Stimulated activated CD8-positive, alpha-beta memory T cell treated with anti-CD3 and anti-CD28 coated beads, Interleukin-12 subunit alpha, Interleukin-12 subunit beta, amount 100 ng/mL, for 24 hours (primary cell): ENCODE data around the gene OSBPL5.

Source experiments
- DNase-seq: peaks from one replicate; pipeline ENCODE4 v3.0.0-alpha.2; 2020; ENCODE audit errors: extremely low read depth

Gene OSBPL5

DNA sequence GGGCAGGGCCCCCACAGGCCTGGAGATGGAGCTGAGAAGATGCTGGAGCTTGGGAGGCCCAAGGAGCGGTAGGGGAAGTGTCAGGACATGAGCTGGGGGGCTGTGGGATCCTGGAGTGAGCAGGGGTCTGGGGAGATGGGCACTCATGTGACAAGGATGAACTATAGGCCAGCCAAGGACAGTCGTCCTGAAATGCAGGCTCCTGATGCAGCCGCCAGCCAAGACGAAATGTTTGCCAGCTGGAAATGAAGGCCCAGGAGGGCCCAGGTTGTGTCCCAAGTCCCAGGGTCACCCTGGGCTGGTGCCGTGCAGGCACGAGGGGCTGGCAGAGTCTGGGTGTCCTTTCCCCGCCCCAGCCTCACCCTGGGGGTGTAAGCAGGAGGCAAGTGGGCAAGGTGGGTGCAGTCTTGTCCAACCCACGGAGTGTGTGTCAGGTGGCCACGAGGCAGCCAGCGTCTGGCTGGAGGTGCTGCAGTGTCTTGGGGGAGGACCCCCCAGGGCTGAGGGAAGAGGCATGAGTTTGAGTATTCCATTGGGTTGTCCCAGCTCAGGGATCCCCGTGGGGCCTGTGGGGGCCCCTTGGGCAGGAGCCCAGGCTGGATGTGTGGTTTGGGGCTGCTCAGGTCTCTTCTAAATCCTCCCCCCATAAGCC lies 32.1 kb upstream of the OSBPL5 start:
- DNase-seq: no peak

DNA sequence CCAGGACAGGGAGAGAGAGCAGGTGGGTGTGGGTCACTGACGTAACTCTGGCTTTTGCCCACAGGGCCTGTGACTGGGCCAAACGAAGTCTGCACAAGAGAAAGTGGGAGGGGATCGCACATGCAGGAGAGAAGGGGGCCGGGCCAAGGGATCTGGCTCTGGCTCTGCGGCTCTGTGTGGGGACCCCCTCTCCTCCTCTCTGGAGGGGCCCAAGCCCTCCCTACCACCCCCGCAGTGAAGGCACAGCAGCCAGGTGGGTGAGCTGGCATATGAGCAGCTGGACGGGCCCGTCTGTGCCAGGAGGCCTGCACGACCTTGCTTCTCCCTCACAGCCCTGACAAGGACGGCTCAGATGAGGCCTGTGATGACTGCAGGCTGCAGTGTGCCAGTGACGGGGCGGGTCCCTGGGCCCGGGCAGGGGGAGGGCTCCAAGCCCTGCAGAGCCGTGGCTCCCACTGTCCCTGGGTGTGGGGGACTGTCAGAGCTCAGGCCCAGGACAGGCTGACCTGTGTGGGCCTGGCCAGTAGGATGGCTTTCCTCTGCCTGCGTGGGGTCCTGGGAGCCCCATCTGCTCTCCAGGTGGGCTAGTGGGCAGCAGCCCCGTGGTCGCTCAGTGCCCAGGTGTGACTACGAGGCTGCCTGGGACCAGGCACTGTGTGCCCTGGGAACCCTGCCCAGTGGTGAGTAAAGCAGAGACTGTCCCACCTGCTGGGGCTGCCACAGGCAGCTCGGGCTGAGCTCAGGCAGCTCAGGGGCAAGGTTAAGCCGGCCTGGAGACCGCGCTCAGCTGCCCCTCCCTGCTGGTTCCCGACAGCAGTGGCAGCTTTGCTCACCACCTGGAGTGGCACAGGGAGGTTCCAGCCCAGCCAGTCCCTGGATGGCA lies 31.3 kb upstream of the OSBPL5 start:
- no peak for DNase-seq

DNA sequence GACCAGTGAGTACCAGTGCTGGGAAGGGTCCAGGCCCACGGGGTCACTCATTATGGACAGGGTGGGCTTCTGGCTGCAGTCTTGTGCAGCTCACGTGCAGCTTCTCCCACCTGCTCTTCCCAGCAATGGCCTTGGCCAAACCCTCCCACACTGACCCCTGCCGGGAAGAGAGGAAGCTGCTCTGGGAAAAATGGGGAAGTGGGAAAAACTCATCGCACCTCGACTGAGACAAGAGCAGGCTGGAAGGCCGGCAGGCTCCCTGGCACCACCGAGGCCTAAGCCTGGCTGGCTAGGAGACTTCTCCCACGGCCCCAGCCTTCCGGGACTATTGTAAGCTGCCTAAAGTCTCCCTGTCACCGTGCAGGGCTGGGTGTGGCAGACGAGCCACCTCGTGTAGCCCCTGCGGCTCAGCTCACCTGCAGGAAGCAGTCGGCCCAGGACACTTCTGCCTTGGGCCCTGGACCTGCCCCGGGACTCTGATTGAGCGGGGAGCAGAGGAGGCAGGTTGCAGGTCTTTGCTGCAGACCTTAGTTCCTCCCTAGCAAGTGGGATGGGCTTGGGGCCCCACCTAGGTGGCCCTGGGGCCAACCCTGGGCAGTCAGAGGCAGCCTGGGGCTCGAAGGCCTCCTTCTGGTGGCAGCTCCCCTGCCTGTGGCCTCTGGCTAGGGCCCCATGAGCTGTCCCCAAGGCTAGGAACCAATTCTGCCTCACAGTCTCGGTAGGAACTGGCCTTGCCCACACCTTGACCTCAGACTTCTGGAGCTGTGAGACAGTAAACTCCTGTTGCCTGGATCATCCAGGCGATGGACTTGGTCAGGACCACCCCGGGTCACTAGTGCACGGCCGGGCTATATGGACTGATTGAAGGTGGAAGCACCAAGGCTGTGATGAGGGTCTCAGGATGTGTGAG lies 30.4 kb upstream of the OSBPL5 start:
- DNase-seq: no peak

DNA sequence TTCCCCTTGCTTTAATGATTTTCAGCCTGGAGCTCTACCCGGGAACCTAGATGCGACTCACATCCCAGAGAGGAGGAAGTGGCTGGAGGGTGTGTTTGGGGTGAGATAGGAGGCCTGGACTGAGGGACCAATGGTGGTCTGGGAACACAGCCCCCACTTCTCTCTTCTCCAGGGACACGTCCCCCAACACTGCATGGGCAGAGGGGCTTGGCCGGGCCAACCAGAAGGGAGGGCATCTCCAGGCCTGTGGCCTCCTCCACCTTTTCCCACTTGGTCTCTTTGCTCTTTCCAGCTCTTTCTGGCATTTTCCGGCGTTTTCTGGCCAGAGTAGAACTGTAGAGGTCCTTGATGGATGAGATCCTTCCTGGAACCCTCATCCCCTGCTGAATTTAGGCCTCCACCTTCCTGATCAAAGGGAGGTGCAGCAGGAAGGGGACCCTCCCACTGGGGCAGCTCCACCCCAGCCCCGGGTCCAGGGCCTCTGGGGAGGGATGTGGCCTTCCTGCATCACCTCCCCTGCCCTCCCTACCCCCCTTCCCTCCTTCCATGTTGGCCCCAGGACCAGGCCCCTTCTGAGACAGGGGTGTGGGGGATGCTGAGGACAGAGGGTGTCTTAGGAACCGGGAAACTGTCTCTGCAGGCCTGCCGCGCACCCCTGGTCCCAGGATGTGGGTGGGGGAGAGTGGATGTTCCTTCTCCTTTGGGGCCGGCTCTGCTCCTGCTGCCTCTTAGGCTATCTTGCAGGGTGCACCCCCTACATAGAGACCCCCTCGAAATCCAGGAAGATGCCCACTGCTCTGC lies 29.1 kb upstream of the OSBPL5 start:
- no peak for DNase-seq

DNA sequence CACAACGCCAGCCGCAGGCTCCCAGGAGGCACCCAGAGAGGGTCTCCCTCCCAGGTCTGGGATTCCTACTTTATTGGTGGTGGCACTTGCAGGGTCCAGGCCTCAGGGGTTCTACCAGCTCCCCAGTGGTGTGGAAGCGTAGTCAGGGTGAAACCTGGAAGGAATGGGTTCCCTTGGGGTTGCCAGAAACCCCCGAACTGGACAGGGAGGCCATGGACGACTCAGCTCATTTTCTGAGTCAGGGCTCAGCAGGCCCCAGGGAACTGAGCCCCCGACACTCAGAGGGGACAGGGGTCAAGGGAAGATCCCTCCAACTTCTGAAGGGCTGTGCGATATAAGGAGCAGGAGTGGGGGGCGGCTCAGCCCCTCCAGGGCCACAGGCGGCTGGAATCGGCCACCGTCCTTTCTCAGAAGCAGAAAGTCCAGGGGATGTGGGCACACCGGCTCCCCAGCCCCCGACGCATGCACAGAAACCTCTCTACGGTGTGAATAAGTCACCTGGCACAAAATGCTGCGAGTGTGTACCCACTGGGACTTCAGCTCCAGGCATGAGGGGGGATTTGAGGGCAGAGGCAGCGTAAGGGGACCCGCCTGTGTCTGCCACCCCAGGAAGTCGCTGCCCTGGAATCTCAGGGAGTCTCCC lies 28.4 kb upstream of the OSBPL5 start:
- no peak for DNase-seq

DNA sequence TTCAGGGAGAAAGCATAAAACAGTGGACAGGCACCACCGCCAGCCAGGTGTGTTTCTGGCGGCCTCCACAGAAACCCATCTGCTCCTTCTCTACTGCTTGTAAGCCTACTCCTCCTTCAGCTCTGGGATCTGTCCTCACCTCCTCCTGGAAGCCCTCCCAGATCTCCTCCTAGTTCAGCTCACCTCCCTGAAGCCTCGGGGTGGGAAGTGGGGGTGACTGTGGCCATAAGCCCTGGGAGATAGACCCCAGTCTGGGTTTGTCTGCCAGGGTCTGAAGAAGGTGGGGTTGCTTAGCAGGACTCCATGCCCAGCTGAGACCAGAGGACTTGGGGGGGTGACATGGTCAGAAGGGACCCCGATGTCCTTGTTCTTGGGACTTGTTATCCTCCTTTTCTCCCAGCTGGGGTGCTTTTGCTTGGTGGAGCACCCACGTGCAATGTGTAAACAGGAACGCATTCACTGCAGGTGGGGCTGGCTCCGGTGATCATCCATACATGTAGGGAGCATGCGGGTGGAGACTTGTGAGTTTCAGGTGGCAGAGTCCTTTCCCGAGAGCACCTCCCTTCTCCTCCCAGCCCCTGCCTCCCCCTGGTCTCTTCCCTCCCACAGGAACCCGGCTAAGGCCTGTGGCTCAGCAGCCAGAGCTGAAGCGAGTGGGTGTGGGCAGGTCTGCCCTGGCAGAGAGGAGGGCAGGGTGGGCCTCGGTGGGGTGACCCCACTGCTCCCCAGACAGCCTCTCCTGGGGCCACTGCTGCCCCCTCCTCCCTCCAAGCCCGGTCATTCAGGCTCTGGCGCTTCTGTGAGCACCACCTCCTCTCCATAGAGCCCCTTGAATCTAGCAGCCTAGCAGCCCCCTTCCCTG lies 27.6 kb upstream of the OSBPL5 start:
- no peak for DNase-seq

DNA sequence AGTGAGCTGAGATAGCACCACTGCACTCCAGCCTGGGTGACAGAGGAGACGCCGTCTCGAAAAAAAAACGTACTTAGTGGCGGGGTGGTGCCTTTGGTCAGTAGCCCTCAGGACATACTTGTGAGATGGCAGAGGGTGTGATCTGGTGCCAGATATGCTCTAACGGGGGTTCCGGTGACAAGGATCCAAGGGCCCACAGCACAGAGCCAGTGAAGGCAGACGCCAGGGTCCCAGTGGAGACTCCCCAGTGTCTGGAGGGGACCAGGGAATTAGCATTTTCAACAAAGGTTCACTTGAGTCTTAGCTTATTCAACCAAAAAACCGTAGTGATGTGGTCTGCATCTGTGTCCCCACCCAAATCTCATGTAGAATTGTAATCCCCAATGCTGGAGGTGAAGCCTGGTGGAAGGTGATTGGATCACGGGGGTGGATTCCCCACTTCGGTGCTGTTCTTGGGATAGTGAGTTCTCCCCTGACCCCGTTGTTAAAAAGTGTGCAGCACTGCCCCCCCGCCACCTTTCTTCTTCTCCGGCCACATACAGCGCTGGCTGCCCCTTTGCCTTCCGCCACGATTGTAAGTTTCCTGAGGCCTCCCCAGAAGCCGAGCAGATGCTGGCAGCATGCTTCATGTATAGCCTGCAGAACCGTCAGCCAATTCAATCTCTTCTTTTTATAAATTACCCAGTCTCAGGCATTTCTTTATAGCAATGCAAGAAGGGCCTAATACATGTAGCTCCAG lies 26.6 kb upstream of the OSBPL5 start:
- no peak for DNase-seq

DNA sequence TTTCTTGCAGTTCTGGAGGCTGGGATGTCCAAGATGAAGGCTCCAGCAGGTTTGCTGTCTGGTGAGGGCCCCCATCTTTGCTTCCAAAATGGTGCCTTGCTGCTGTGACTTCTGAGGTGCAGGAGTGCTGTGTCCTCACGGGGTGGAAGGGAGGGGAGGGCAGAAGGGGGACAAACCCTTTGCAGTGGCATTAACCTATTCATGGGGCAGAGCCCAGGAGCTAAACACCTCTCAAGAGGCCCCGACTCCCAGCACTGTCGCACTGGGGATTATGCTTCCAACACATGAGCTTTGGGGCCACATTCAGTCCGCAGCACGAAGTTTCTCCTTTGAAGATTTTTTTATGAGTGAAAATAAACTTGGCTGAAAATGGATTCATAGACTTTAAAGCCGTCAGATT lies 25.5 kb upstream of the OSBPL5 start:
- DNase-seq: no peak

DNA sequence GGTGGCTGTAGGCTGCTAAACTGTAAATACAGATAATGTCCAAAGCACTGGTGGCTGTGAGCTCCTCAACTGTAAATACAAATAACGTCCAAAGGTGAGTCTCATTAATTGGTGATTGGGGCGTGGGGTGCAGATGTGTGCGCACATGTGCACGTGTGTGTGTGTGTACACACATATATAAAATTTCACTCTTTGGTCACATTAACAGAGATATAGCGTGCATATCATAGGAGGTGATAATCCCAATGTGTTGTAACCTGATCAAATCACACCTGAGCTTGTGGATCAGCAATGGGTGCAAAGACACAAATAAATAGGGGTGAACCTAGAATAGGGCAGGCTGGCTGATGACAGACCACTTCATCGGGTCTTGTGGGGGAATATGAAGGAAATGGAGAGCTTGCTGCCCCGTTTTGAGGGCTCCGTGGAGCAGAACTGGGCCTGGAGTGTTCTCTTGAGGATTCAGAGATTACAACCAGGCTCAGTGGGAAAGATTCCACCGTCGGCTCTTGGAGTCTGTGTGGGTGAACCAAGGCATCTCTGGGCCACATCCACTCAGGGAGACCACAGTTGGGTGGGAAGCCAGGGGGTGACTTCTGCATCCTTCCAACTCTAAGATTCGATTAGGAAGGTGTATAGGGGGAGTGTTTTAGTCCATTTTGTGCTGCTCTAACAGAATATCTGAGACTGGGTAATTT lies 24.9 kb upstream of the OSBPL5 start:
- no peak for DNase-seq

DNA sequence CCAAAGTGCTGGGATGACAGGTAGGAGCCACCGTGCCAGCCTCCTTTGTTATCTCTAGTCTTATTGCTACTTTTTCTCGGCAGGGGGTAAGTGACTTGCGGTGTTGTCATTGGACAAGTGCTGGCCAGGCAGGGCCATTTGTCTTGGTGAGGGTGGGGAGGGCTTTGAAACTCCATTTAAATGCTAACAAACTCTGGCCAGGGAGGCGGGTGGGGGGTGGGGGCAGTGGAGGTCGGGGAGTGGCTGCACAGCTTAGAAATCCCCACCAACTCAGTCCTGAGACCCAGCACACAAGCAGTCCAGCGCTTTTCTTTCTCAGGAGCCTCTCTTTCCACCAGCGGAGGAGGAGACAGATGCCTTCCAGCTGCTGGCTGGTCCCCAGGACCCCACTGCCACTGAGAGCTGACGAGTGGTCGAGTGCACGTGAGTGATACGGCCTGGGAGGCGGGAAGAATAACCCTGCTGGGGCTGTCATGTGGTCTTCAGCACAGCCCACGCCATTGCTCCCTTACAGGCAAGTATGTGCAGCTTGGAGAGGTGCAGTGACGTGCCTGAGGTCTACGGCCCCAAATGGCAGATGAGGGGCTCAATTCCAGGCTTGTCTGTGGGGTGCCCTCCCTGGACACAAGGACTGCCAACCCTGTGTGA lies 24.2 kb upstream of the OSBPL5 start:
- DNase-seq: no peak

DNA sequence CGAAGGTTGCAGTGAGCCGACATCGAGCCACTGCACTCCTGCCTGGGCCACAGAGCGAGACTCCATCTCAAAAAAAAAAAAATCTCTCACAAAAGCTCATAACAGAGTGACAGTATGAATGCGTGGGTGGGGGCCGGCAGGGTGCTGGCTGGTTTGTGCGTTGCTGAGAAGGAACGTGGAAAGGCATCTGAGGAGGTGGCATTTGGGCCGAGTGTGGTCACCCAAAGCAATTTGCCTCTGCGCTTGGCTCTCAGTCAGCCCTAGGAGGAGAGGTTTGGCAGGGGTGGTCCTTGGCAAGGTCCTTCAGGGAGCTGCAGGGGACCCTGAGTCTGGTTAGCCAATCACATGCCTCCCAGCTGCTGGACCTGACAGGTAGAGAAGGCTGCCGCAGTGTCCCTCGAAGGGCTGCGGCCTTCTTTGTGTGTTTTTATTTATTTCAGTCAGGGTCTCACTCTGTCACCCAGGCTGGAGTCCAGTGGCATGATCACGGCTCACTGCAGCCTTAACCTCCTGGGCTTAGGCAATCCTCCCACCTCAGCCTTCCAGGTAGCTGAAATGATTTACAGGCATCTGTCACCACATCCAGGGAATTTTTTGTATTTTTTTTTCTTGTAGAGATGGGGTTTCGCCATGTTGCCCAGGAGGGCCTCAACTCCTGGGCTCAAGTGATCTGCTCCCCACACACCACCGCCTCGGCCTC lies 23.5 kb upstream of the OSBPL5 start:
- no peak for DNase-seq

DNA sequence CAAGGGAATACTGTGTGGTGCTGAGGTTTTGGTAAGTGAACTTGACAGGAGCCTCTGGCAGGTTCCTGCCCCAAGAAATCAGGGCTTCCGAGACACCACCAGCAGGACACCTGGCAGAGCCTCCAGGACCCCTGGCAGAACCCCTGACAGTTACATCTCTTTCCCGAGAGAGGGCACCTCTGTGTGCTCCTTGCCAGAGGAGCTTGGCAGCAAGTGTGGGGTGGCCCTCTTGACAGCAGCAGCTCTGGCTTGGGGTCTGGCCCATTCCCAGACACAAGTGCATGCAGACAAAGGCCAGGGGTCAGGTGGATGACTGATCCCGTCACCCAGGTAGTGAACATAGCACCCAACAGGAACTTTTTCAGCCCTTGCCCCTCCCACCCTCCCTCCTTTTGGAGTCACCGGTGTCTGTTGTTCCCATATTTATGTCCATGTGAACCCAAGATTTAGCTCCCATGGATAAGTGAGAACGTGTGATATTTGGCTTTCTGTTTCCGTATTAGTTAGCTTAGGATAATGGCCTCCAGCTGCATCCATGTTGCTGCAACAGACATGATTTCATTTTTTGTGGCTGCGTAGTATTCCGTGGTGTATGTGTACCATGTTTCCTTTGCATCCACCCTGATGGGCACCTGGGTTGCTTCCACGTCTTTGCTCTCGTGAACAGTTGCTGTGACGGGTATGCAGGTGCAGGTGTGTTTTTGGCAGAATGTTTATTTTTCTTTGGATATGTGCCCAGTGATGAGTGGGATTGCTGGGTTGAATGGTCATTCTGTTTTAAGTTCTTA lies 21.2 kb upstream of the OSBPL5 start:
- DNase-seq: no peak

DNA sequence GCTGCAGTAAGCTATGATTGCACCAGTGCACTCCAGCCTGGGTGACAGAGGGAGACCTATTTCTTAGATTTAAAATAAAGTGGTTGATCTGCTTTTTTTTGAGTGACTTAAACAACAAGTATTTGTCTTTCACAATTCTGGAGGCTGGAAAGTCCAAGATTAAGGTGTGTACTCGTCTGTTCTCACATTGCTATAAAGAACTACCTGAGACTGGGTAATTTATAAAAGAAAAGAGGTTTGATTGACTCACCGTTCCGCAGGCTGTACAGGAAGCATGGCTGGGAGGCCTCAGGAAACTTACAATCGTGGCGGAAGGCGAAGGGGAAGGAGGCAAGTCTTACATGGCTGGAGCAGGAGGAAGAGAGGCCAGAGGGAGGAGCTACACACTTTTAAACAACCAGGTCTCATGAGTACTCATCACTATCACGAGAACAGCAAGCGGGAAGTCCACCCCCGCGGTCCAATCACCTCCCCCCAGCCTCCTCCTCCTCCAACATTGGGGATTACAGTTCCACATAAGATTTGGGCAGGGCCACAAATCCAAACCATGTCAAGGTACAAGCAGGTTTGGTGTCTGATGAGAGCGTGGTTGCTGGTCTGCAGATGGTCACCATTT lies 19.7 kb upstream of the OSBPL5 start:
- no peak for DNase-seq

DNA sequence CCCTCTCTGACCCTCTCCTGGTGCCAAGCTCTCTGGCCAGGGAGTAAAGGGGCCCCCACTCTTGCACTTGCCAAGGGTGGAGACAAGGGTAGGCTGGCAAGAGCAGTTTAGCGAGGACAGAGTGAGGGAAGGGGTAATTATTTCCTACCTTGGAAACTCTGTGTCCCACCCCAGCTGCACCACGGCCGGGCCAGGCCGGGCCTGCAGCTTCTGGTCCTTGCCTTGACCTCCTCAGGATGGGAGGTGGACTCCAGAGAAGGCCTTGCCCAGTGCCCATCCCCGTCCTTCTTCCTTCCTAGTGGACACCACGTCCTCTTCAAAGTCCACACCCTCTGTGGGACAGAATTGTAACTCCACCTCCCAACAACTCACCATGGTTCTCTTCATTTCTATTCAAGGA lies 18.4 kb upstream of the OSBPL5 start:
- DNase-seq: no peak

DNA sequence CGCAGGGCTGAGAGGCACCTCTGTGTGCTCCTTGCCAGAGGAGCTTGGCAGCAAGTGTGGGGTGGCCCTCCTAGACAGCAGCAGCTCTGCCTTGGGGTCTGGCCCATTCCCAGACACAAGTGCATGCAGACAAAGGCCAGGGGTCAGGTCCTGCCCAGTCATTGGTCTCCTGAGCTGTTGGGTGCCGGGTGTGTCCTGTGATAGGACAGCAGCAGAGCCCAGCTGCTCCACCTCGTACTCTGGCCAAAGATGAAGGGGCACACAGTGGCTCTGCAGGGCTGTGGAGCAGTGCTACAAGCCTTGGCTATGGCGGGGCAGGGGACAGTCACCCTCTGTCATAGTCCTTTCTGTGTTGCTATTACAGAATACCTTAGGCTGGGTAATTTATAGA lies 17.3 kb upstream of the OSBPL5 start:
- no peak for DNase-seq

DNA sequence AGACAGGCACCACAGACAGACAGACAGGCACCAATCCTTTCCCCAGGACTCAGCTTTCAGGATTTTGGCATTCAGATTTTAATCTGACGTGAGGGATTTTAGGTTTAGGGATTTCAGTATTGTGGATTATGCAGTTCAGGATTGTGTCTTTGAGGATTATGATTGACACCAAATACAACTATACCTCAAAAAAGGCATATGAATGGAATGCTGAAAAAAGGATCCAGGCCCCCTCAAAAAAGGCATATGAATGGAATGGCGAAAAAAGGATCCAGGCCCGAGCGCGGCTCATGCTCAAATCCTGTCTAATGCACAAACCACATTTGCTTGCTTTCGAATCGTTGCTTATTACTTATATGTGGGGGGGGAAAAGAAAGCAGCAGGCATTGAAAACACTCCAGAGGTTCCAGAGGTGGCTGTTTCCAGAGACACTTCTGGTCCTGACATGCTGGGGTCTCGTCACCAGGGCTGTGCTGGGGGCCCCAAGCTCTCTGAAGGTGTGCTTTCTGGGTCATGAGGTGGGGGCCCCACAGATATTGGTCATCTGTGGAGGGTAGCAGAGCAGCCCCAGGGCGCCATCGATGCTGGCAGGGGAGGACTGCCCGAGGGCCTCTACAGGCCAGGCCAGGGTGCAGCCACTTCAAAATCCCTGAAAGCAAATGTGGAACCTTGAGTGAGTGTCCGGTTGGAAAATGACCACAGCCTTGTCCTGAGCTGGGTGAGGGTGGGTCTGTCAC lies 16.8 kb upstream of the OSBPL5 start:
- DNase-seq: no peak
